ENCODE measurements around the gene SCIN.

GRCh38 chr7:12686234-12686890 is 115.8 kb downstream of the SCIN start:
- TF ChIP-seq CTCF (IDR thresholded peaks at IDR 0.05): peak in 5 of 7 experiments; percentile 67 to 96 (median 93)
- TF ChIP-seq EP300 (IDR thresholded peaks at IDR 0.05): peak; percentile 55
